ENCODE measurements around the gene ASPSCR1. TPM values are rescaled to one million over a fixed set of nuclear protein-coding genes. Genes with fewer than 3 reads are reported as not detected.
A peak's percentile ranks its signal among the peaks of the same experiment; 100 is the strongest.

Gene ASPSCR1, protein sequence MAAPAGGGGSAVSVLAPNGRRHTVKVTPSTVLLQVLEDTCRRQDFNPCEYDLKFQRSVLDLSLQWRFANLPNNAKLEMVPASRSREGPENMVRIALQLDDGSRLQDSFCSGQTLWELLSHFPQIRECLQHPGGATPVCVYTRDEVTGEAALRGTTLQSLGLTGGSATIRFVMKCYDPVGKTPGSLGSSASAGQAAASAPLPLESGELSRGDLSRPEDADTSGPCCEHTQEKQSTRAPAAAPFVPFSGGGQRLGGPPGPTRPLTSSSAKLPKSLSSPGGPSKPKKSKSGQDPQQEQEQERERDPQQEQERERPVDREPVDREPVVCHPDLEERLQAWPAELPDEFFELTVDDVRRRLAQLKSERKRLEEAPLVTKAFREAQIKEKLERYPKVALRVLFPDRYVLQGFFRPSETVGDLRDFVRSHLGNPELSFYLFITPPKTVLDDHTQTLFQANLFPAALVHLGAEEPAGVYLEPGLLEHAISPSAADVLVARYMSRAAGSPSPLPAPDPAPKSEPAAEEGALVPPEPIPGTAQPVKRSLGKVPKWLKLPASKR
- total RNA-seq: 10 to 100 TPM; 12.6 to 24.3 (median 15.1) TPM

DNA sequence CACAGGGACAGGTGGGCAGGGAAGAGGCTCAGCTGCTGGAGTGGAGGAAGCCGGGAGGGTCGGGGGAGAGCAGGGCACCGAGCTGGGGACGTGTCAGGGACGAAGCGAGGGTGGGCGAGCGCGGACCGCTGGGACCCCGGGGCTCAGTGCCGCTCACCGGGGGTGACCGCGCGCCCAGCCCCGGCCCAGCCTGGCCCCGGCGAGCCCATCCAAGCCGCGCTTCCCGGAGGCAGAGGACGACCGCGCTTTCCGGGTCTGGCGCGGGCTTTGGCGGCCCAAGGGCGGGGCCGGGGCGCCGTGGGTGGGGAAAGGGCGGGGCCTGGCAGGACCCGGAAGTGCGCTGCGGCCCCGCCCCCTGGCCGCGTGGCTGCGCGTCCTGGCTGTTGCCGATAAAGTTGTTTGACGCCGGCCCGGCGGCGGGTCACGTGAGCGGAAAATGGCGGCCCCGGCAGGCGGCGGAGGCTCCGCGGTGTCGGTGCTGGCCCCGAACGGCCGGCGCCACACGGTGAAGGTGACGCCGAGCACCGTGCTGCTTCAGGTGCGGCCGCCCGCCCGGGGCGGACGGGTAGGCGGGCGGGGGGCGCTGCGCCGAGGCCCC, at the start of gene ASPSCR1:
TSS of gene ASPSCR1 (plus strand) at position 419 of the 598 bp plus-strand sequence. CDS start at position 437, 18 bp downstream.
- TF ChIP-seq, protein P1, sequence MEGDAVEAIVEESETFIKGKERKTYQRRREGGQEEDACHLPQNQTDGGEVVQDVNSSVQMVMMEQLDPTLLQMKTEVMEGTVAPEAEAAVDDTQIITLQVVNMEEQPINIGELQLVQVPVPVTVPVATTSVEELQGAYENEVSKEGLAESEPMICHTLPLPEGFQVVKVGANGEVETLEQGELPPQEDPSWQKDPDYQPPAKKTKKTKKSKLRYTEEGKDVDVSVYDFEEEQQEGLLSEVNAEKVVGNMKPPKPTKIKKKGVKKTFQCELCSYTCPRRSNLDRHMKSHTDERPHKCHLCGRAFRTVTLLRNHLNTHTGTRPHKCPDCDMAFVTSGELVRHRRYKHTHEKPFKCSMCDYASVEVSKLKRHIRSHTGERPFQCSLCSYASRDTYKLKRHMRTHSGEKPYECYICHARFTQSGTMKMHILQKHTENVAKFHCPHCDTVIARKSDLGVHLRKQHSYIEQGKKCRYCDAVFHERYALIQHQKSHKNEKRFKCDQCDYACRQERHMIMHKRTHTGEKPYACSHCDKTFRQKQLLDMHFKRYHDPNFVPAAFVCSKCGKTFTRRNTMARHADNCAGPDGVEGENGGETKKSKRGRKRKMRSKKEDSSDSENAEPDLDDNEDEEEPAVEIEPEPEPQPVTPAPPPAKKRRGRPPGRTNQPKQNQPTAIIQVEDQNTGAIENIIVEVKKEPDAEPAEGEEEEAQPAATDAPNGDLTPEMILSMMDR (IDR thresholded peaks at IDR 0.05): no peak
- peak; percentile 58 for DNase-seq (ENCODE audit: low spot score)
- peak; percentile 94 for ATAC-seq (ENCODE audit: low FRiP score)

DNA sequence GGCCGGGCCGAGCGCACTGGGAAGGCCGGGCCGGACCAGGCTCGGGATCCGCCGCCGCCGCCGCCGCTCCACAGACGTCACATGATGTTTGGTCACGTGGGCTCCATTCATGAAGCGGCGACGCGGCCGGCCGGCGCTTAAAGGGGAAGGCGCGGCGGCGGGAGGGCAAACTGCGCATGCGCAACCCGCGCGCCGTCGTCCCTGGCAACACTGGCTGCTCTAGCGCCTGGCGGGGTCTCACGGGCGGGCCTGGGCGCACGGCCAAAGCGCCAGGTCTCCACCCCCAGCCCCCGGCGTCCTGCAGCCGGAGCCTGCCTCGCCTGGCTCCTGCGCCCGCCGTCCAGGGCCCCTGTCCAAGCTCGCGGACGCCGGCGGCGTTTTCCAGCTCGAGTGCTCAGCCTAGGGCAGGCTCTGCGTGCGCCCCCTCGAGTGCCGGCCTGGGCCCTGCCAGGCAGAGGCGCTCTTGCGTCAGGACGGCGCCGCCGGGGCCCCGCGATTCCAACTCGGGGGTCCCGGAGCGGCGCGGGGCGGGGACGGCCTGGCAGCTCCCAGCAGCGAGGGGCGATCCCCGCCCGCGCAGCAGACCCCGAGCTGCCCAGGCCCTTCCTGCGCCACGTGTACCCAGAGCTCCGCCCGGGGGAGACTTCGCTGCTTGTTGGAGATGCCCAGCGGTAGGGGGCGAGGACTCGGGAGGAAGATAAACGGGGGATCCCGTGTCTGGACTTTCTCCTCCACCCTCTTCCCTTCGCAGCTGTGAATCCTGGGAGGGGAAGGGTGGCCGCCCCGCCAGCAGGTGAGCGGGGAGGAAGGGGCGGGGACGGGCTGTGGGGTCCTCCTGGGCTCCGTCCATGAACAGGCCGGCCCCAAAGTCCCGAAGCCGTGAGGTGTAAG, 49.5 kb upstream of the ASPSCR1 start, which contains the start of gene MAFG:
TSS of gene MAFG (minus strand) at position 83 of the 891 bp plus-strand sequence. CDS start 4,550 bp downstream, outside the sequence.
- peak; percentile 87 for DNase-seq (ENCODE audit: low spot score)
- ATAC-seq (ENCODE audit: low FRiP score): peak; percentile 49
- TF ChIP-seq, protein P1 (IDR thresholded peaks at IDR 0.05): no peak

DNA sequence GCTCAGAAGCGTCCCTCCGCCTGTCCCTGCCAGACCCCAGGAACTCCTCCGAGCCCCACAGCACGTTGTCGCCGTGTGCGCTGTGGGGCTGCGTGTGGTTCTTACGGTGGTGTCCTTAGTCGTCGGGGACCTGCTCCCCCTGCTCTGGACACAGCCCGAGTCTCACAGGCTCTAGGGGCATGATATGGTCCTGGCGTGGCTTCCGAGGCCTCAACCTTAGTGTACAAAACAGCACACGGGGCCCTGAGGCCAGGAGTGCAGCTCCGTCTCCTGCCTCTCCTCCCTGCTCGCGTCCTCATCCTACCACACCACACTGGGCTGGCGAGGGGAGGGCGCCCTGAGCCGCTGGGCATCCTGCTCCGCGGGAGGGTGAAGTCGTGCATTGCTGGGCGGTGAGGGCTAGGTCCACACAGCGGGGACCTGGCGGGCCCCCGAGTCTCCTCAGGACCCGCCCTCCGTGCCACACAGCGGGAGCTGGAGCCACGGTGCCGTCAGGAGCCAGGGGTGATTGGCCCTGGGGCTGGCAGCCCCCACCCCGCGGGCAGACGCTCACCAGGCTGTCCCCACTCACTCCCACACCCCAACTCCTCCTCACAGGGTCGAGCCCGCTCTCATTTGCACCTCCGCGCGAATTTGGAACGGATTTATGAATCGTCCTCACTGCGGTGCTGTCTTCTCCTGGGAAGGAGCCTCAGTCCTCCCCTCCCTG, 48.7 kb upstream of the ASPSCR1 start:
- DNase-seq (ENCODE audit: low spot score) (no peak), ATAC-seq (ENCODE audit: low FRiP score) (no peak)
- TF ChIP-seq, protein P1 (IDR thresholded peaks at IDR 0.05): no peak

DNA sequence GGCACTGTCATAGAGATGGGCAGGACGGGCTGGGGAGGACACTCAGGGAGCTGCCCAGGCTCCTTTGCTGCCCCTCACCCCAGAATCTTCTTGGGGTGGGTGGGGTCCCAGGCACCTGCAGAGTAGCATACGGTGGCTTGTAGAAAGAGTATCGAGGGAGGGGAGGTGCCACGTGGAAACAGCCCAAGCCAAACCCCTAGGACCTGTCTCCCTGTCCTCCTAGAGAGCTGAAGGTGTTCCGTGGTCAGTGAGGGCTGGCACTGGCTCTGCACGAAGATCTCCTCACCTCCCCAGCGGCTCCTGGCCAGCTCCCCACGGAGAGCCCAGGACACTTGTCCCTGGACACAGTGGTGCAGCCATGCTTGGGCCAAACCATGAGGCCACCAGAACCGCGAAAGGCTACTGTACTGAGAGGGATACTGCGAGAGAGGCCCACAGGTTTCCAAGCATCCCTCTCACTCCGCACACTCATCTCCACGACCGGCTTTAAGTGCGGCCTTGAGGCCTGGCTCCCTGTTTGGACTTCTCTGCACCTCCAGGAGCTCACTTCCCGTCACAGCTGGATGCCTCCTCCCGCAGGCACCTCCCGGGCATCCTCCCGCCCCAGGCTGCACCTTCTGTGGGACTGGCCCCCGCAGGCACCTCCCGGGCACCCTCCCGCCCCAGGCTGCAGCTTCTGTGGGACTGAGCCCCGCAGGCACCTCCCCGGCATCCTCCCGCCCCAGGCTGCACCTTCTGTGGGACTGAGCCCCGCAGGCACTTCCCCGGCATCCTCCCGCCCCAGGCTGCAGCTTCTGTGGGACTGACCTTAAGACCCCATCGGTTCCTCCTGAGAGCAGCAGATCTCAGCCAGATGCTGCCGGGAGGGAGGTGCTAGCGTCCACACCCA, 47.9 kb upstream of the ASPSCR1 start:
- TF ChIP-seq, protein P1 (IDR thresholded peaks at IDR 0.05): no peak
- DNase-seq (ENCODE audit: low spot score) (no peak), ATAC-seq (ENCODE audit: low FRiP score) (no peak)

DNA sequence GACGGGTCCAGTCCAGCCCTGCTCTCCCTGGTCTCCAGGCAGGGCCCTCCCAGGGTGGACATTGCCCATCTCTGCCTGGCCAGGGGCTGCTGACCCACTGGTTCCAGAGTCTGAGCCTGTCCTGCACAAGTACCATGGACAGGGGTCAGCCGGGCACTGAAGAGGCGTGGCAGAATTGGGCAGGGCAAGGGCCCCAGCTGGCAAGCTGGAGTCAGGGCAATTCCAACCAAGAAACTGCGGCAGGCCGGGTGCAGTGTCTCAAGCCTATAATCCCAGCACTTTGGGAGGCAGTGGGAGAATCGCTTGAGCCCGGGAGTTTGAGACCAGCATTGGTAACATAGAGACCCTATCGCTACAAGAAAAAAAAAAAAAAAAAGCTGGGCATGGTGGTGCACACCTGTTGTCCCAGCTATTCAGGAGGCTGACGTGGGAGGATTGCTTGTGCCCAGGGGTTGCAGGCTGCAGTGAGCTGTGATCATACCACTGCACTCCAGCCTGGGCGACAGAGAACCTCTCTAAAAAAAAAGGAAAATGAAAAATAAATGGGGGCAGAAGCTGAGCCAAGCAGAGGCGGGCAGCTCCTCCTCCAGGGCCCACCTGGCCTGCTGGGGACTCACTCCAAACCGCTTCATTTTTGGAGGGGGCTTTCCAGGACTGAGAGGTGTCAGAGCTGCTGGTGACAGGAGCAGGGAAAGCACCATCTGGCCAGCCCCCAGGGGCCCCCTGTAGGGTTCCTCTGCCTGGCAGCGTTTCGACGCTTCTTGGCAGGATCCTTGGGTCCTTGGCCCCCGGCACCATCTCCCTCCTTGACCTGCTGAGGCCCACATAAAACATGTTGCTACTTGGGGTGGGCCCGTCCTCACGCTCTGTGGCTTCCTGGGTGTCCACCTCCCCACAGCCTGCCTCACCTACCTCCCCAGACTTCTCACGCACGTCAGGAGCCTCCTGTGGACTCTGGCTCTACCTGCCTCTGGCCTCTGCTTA, 47.0 kb upstream of the ASPSCR1 start:
- DNase-seq (ENCODE audit: low spot score) (no peak), ATAC-seq (ENCODE audit: low FRiP score) (no peak)
- TF ChIP-seq, protein P1 (IDR thresholded peaks at IDR 0.05): no peak
